Astrocyte of the spinal cord (primary cell): ENCODE measurements around the gene PLEKHA7.

Source experiments
- DNase-seq: peaks from one replicate; pipeline ENCODE4 v3.0.0; 2011; ENCODE audit warnings: low read depth, low spot score
- H3K4me3 ChIP-seq: 2 replicates; pipeline ENCODE4 v1.5.1; 2011; ENCODE audit warnings: low read depth, mild to moderate bottlenecking, low read length, moderate library complexity
- CTCF ChIP-seq: IDR thresholded peaks from 2 replicates; pipeline ENCODE4 v1.5.1; 2012; ENCODE audit warnings: low read depth, mild to moderate bottlenecking, low read length, inconsistent platforms
- in situ Hi-C: cut with HindIII; loops from 2 replicates; pipeline ENCODE4 v1.10.0; 2017; ENCODE audit warnings: low sequenced_read_pairs

PLEKHA7 gene

GRCh38 chr11:16999116-16999515 is 15.1 kb downstream of the PLEKHA7 start:
- no peak for TF ChIP-seq CTCF
- H3K4me3 ChIP-seq: no peak overlapping the region
- no peak for DNase-seq
- in situ Hi-C loops: no loop called here

- TF ChIP-seq CTCF: no peak
- DNase-seq: no peak
- H3K4me3 ChIP-seq: no peak overlapping the region
- in situ Hi-C loops: no loop called here
Measured at GRCh38 chr11:16997624-16998023, 16.6 kb downstream of the PLEKHA7 start.

GRCh38 chr11:16993495-16993894 is 20.7 kb downstream of the PLEKHA7 start:
- DNase-seq: no peak
- in situ Hi-C loops: no loop called here
- H3K4me3 ChIP-seq: no peak overlapping the region
- no peak for TF ChIP-seq CTCF

GRCh38 chr11:16992846-16993245 is 21.4 kb downstream of the PLEKHA7 start:
- DNase-seq: no peak
- in situ Hi-C loops: no loop called here
- H3K4me3 ChIP-seq: no peak overlapping the region
- no peak for TF ChIP-seq CTCF

- no peak for DNase-seq
- H3K4me3 ChIP-seq: no peak overlapping the region
- in situ Hi-C loops: no loop called here
- TF ChIP-seq CTCF: no peak
Measured at GRCh38 chr11:16989554-16989953, 24.7 kb downstream of the PLEKHA7 start.

- no peak for DNase-seq
- TF ChIP-seq CTCF: no peak
- in situ Hi-C loops: no loop called here
- H3K4me3 ChIP-seq: no peak overlapping the region
Measured at GRCh38 chr11:16987205-16987568, 27.0 kb downstream of the PLEKHA7 start.
